GM12892 (cell line): ENCODE measurements around the gene OS9.
A peak's percentile ranks its signal among the peaks of the same experiment; 100 is the strongest.

ENCODE experiments used
- DNase-seq: peaks from one replicate; pipeline ENCODE4 v3.0.0; 2011; ENCODE audit not compliant: insufficient read length
- FAIRE-seq: peaks from 2 replicates; lab custom pipeline; 2011; peaks lifted over from hg19 to GRCh38; lab: Jason Lieb, UNC
- POLR2A ChIP-seq: IDR thresholded peaks from 2 replicates; pipeline ENCODE4 v1.6.1; 2011; ENCODE audit warnings: low read depth, low read length, control low read depth
- POLR2AphosphoS5 ChIP-seq: IDR thresholded peaks from 2 replicates; pipeline ENCODE4 v1.6.1; 2011; ENCODE audit warnings: low read depth, low read length, control low read depth
- TAF1 ChIP-seq: IDR thresholded peaks from 2 replicates; pipeline ENCODE4 v1.6.1; 2011; ENCODE audit warnings: low read depth, mild to moderate bottlenecking, control low read depth, low read length, borderline replicate concordance

Gene OS9

GRCh38 chr12:57741413-57741789 is 47.5 kb downstream of the OS9 start:
- no peak for DNase-seq
- FAIRE-seq = no peak
- TF ChIP-seq POLR2AphosphoS5 (no peak), POLR2A (no peak), TAF1 (no peak)

GRCh38 chr12:57741844-57742738 is 48.2 kb downstream of the OS9 start:
- DNase-seq (peak; percentile 72), FAIRE-seq (peak; percentile 95)
- TF ChIP-seq POLR2A (peak; percentile 53; the same call in 1 of the 2 replicates), TAF1 (0 out of 2 replicates have a peak, but pooled peaks have one; percentile 16), POLR2AphosphoS5 (no peak)

GRCh38 chr12:57743769-57744168 is 49.8 kb downstream of the OS9 start:
- TF ChIP-seq POLR2AphosphoS5 (no peak), TAF1 (no peak), POLR2A (no peak)
- DNase-seq (no peak), FAIRE-seq (no peak)

GRCh38 chr12:57744194-57744776 is 50.4 kb downstream of the OS9 start:
- no peak for DNase-seq

GRCh38 chr12:57744777-57745484 is 51.0 kb downstream of the OS9 start, which contains the start of gene TSPAN31:
Gene TSPAN31, plus strand, starts transcription at chr12:57745039. Its CDS starts 116 bp downstream, at chr12:57745155.
- DNase-seq (peak; percentile 84), FAIRE-seq (peak; percentile 96)
- peak; percentile 69 for TF ChIP-seq POLR2A
- TF ChIP-seq POLR2AphosphoS5 = peak; percentile 58
- peak; percentile 37; the same call in 1 of the 2 replicates for TF ChIP-seq TAF1

More at GRCh38 chr12:57744194-57744776, 50.4 kb downstream of the OS9 start:
- no peak for TF ChIP-seq TAF1
- TF ChIP-seq POLR2AphosphoS5 = no peak
- TF ChIP-seq POLR2A = no peak
- FAIRE-seq = no peak

GRCh38 chr12:57745485-57745881 is 51.6 kb downstream of the OS9 start:
- peak; percentile 55; the same call in 1 of the 2 replicates for TF ChIP-seq POLR2AphosphoS5
- peak; percentile 30; the same call in 1 of the 2 replicates for TF ChIP-seq POLR2A
- TF ChIP-seq TAF1 = no peak
- DNase-seq (no peak), FAIRE-seq (no peak)

GRCh38 chr12:57746025-57746424 is 52.1 kb downstream of the OS9 start:
- DNase-seq (no peak), FAIRE-seq (no peak)
- TF ChIP-seq POLR2AphosphoS5 (no peak), TAF1 (no peak), POLR2A (no peak)

GRCh38 chr12:57749061-57749460 is 55.1 kb downstream of the OS9 start:
- DNase-seq (no peak), FAIRE-seq (no peak)
- TF ChIP-seq POLR2A (no peak), TAF1 (no peak), POLR2AphosphoS5 (no peak)

- DNase-seq (no peak), FAIRE-seq (no peak)
- TF ChIP-seq POLR2AphosphoS5 = no peak
- TF ChIP-seq POLR2A = no peak; the same call in 1 of the 2 replicates
- TF ChIP-seq TAF1 = no peak
Measured at GRCh38 chr12:57750561-57751431, 56.9 kb downstream of the OS9 start.

GRCh38 chr12:57751432-57751787 is 57.5 kb downstream of the OS9 start:
- FAIRE-seq (no peak), DNase-seq (no peak)
- TF ChIP-seq POLR2A (no peak), POLR2AphosphoS5 (no peak), TAF1 (no peak)
